GM21526 (cell line): ENCODE results near the gene FBXO31.
"Not testable (repeated sequence)": the region's sequence is repeated elsewhere in the genome, so short reads cannot be mapped to it uniquely, and the experiment has no call there.

Source experiments
- ATAC-seq: cut with Tn5 transposase; IDR thresholded peaks from one replicate; pipeline ENCODE4 v1.9.1; 2021; ENCODE audit warnings: moderate library complexity; ENCODE audit not compliant: unreplicated experiment, low FRiP score

Gene FBXO31

GRCh38 chr16:87344931-87345631 is 38.5 kb downstream of the FBXO31 start:
- no peak for ATAC-seq

- ATAC-seq = no peak
These were observed 39.2 kb downstream of the FBXO31 start for GRCh38 chr16:87344165-87344930.

GRCh38 chr16:87343753-87344050 is 39.9 kb downstream of the FBXO31 start:
- ATAC-seq = no peak

- ATAC-seq = no peak
These were observed 40.4 kb downstream of the FBXO31 start for GRCh38 chr16:87342978-87343752.

- no peak for ATAC-seq
These were observed 41.1 kb downstream of the FBXO31 start for GRCh38 chr16:87342504-87342903.

GRCh38 chr16:87340198-87340597 is 43.4 kb downstream of the FBXO31 start:
- no peak for ATAC-seq

GRCh38 chr16:87339724-87340105 is 43.9 kb downstream of the FBXO31 start:
- ATAC-seq = not testable (repeated sequence)

GRCh38 chr16:87339086-87339723 is 44.4 kb downstream of the FBXO31 start:
- ATAC-seq = no peak

- ATAC-seq = no peak
These were observed 45.3 kb downstream of the FBXO31 start for GRCh38 chr16:87338155-87338765.

GRCh38 chr16:87337262-87337771 is 46.3 kb downstream of the FBXO31 start:
- no peak for ATAC-seq

GRCh38 chr16:87336434-87337240 is 46.9 kb downstream of the FBXO31 start:
- ATAC-seq = no peak

GRCh38 chr16:87335625-87336433 is 47.7 kb downstream of the FBXO31 start:
- ATAC-seq = no peak

GRCh38 chr16:87334651-87335624 is 48.6 kb downstream of the FBXO31 start:
- no peak for ATAC-seq

GRCh38 chr16:87333581-87334331 is 49.8 kb downstream of the FBXO31 start:
- ATAC-seq = no peak

- no peak for ATAC-seq
These were observed 50.5 kb downstream of the FBXO31 start for GRCh38 chr16:87333101-87333500.

- no peak for ATAC-seq
These were observed 51.4 kb downstream of the FBXO31 start for GRCh38 chr16:87332150-87332549.

GRCh38 chr16:87331241-87331801 is 52.3 kb downstream of the FBXO31 start:
- no peak for ATAC-seq
